HepG2 (cell line): Measurements from ENCODE around the gene RAI2.

Experiments used
- POLR2A ChIP-seq, 2 experiments: IDR thresholded peaks; 2 replicates each; pipeline ENCODE4 v1.6.1; 2011; ENCODE audit warnings: low read depth in 2 of 2, low read length in 2 of 2, mild to moderate bottlenecking in 1 of 2, moderate library complexity in 1 of 2; ENCODE audit not compliant: insufficient read depth in 1 of 2
- U2AF1 ChIP-seq: fragments of 200-400 bp; formaldehyde crosslinking; optimal IDR thresholded peaks from 2 replicates; pipeline ENCODE3; 2017; ENCODE audit warnings: mild to moderate bottlenecking, low read depth, low read length
- YY1 ChIP-seq: IDR thresholded peaks from 2 replicates; pipeline ENCODE4 v1.6.1; 2011; ENCODE audit warnings: low read length, low read depth, moderate library complexity, mild to moderate bottlenecking; ENCODE audit not compliant: insufficient read depth, insufficient replicate concordance
- ZNF747 ChIP-seq: sonication (generic); formaldehyde crosslinking; IDR thresholded peaks from 2 replicates; pipeline ENCODE4 v1.8.1; 2023; ENCODE audit warnings: missing genetic modification reagents, mild to moderate bottlenecking, borderline replicate concordance
- TF ChIP-seq, protein P1 (sequence below): IDR thresholded peaks from 2 replicates; pipeline ENCODE4 v1.6.1; 2018; ENCODE audit warnings: missing genetic modification reagents
- TF ChIP-seq, protein P2 (sequence below): sonication (generic); formaldehyde crosslinking; IDR thresholded peaks from 2 replicates; pipeline ENCODE4 v1.8.1; 2023; ENCODE audit warnings: missing genetic modification reagents, inconsistent platforms, borderline replicate concordance
- TF ChIP-seq, protein P3 (sequence below): sonication (generic); formaldehyde crosslinking; IDR thresholded peaks from 2 replicates; pipeline ENCODE4 v1.5.0; 2020; ENCODE audit warnings: mild to moderate bottlenecking, missing genetic modification reagents, moderate library complexity

DNA sequence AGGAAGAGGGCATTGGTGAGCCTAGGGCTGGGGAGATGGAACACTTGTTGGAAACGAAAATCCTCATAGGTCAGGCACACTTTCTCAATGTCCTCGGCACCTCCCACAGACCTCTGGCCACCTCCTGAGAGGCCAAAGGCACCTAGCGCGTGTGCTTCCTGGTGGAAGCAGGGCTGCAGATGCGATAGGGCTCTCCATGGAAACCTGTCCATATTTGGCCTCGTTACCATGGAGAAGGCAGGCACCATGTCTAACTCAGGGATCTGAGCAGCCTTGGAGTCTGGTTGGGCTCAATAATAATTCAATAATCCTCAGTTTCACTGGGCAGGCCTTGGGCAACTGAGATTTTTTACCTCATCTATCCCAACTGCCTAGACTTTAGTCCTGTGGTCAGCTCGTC lies 58.3 kb downstream of the RAI2 start:
- TF ChIP-seq, protein P1, sequence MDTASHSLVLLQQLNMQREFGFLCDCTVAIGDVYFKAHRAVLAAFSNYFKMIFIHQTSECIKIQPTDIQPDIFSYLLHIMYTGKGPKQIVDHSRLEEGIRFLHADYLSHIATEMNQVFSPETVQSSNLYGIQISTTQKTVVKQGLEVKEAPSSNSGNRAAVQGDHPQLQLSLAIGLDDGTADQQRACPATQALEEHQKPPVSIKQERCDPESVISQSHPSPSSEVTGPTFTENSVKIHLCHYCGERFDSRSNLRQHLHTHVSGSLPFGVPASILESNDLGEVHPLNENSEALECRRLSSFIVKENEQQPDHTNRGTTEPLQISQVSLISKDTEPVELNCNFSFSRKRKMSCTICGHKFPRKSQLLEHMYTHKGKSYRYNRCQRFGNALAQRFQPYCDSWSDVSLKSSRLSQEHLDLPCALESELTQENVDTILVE (CRISPR knock-in tag), result no peak
- no peak for TF ChIP-seq ZNF747
- TF ChIP-seq, protein P2, sequence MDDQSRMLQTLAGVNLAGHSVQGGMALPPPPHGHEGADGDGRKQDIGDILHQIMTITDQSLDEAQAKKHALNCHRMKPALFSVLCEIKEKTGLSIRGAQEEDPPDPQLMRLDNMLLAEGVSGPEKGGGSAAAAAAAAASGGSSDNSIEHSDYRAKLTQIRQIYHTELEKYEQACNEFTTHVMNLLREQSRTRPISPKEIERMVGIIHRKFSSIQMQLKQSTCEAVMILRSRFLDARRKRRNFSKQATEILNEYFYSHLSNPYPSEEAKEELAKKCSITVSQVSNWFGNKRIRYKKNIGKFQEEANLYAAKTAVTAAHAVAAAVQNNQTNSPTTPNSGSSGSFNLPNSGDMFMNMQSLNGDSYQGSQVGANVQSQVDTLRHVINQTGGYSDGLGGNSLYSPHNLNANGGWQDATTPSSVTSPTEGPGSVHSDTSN, result no peak
- no peak for TF ChIP-seq POLR2A (IDR thresholded peaks at IDR 0.05; ENCODE audit: insufficient read depth in 1 of 2, low read depth in 2 of 2, low read length in 2 of 2)
- TF ChIP-seq, protein P3, sequence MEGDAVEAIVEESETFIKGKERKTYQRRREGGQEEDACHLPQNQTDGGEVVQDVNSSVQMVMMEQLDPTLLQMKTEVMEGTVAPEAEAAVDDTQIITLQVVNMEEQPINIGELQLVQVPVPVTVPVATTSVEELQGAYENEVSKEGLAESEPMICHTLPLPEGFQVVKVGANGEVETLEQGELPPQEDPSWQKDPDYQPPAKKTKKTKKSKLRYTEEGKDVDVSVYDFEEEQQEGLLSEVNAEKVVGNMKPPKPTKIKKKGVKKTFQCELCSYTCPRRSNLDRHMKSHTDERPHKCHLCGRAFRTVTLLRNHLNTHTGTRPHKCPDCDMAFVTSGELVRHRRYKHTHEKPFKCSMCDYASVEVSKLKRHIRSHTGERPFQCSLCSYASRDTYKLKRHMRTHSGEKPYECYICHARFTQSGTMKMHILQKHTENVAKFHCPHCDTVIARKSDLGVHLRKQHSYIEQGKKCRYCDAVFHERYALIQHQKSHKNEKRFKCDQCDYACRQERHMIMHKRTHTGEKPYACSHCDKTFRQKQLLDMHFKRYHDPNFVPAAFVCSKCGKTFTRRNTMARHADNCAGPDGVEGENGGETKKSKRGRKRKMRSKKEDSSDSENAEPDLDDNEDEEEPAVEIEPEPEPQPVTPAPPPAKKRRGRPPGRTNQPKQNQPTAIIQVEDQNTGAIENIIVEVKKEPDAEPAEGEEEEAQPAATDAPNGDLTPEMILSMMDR (CRISPR knock-in tag), result no peak
- no peak for TF ChIP-seq YY1
- no peak for TF ChIP-seq U2AF1
